SK-N-MC (cell line): ENCODE measurements around the gene CD248.

Source experiments
- EZH2 ChIP-seq: fragments of 200-600 bp; sonication (generic); IDR thresholded peaks from one replicate; pipeline ENCODE4 v1.6.1; 2017; ENCODE audit warnings: antibody characterized with exemption
- POLR2AphosphoS5 ChIP-seq: IDR thresholded peaks from 2 replicates; pipeline ENCODE4 v1.6.1; 2012; ENCODE audit warnings: mild to moderate bottlenecking, low read depth, low read length, borderline replicate concordance

DNA sequence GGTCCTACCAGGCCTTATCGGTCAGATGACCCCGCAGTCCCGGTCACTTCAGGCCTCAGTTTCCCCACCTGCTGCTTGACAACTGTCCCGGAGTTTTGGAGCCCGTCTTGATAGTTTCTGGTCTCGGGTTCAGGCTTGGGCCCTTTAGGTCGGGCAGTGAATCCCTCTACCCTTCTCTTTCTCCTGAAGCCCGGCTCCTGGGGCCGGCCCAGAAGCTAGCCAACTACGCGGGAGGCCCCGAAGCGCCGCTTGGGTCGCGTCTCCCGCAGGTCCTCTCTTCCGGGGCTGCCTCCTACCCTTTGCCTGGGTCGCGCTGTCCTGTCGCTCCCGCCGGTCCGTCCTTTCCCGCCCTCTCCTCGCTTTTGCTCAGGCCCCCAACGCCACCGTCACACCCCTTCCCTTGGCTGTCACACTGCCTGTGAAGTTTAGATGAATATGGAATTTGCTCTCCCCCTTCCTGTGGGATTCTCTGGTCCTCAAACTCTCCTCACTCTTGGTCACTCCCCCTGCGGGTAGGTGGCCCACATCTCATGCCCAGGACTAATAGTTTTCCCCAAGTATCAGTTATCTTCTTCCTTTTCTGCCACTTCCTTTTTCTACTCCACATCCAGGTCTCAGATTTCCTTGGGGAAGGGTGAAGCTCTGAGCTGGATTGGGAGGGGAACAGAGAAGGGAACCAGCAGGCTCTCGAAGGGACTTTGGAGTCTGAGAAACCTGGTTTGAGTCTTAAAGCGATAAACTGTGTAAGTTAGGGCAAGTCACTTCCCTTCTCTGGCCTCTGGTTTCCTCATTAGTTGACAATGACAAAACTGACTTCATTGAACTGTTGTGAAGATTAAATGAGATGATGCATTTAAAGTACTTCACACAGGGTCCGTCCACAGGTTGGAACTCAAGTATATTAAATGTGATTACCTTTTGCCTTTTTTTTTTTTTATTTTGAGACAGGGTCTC lies 47.6 kb downstream of the CD248 start:
- TF ChIP-seq POLR2AphosphoS5: peak; percentile 17; the same call in 1 of the 2 replicates
- no peak for TF ChIP-seq EZH2
